SU-DHL-6 (cell line): ENCODE data around the gene POM121L12.

Source experiments
- EZH2phosphoT487 ChIP-seq: fragments of 200-600 bp; sonication (generic), shearing (Covaris generic); conservative IDR thresholded peaks from 2 replicates; pipeline ENCODE4 v1.6.1; 2018; ENCODE audit warnings: mild to moderate bottlenecking, antibody characterized with exemption, low read length, moderate library complexity, mixed read lengths
- TF ChIP-seq, protein P1 (sequence below): fragments of 200-600 bp; sonication (generic); IDR thresholded peaks from one replicate; pipeline ENCODE4 v1.5.1; 2017; ENCODE audit warnings: antibody characterized with exemption, mild to moderate bottlenecking, low read length, moderate library complexity; ENCODE audit not compliant: insufficient read depth, poor library complexity, severe bottlenecking

GRCh38 chr7:52995676-52996075 is 39.8 kb upstream of the POM121L12 start:
- TF ChIP-seq, protein P1, sequence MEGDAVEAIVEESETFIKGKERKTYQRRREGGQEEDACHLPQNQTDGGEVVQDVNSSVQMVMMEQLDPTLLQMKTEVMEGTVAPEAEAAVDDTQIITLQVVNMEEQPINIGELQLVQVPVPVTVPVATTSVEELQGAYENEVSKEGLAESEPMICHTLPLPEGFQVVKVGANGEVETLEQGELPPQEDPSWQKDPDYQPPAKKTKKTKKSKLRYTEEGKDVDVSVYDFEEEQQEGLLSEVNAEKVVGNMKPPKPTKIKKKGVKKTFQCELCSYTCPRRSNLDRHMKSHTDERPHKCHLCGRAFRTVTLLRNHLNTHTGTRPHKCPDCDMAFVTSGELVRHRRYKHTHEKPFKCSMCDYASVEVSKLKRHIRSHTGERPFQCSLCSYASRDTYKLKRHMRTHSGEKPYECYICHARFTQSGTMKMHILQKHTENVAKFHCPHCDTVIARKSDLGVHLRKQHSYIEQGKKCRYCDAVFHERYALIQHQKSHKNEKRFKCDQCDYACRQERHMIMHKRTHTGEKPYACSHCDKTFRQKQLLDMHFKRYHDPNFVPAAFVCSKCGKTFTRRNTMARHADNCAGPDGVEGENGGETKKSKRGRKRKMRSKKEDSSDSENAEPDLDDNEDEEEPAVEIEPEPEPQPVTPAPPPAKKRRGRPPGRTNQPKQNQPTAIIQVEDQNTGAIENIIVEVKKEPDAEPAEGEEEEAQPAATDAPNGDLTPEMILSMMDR: no peak
- TF ChIP-seq EZH2phosphoT487: no peak
